HG02588 (cell line): Measurements from ENCODE around the gene ANKRD18A.
"Not testable (repeated sequence)": the region's sequence is repeated elsewhere in the genome, so short reads cannot be mapped to it uniquely, and the experiment has no call there.

ENCODE experiments used
- ATAC-seq: cut with Tn5 transposase; IDR thresholded peaks from one replicate; pipeline ENCODE4 v1.9.1; 2021; ENCODE audit warnings: mild to moderate bottlenecking, moderate library complexity; ENCODE audit not compliant: unreplicated experiment

The ANKRD18A gene

GRCh38 chr9:38629511-38629910 lies 9.1 kb upstream of the ANKRD18A start:
- no peak for ATAC-seq

GRCh38 chr9:38626006-38626405 lies 5.6 kb upstream of the ANKRD18A start:
- ATAC-seq = no peak

- ATAC-seq = no peak
Measured at GRCh38 chr9:38622951-38623350, 2.6 kb upstream of the ANKRD18A start.

- ATAC-seq = no peak
Measured at GRCh38 chr9:38622288-38622674, 1.9 kb upstream of the ANKRD18A start.

GRCh38 chr9:38621434-38622287 lies 1.3 kb upstream of the ANKRD18A start:
- ATAC-seq = no peak

- no peak for ATAC-seq
Measured at GRCh38 chr9:38619556-38620447, 594 bp downstream of the ANKRD18A start.

- ATAC-seq = not testable (repeated sequence)
Measured at GRCh38 chr9:38598029-38598745, 22.2 kb downstream of the ANKRD18A start.

GRCh38 chr9:38595117-38595516 lies 25.3 kb downstream of the ANKRD18A start:
- ATAC-seq = not testable (repeated sequence)

- not testable (repeated sequence) for ATAC-seq
Measured at GRCh38 chr9:38591346-38592063, 28.9 kb downstream of the ANKRD18A start.

GRCh38 chr9:38583765-38584164 lies 36.6 kb downstream of the ANKRD18A start:
- not testable (repeated sequence) for ATAC-seq

- not testable (repeated sequence) for ATAC-seq
Measured at GRCh38 chr9:38580112-38580511, 40.3 kb downstream of the ANKRD18A start.

- ATAC-seq = not testable (repeated sequence)
Measured at GRCh38 chr9:38576181-38576580, 44.2 kb downstream of the ANKRD18A start.

GRCh38 chr9:38566048-38566447 lies 54.3 kb downstream of the ANKRD18A start:
- not testable (repeated sequence) for ATAC-seq

- not testable (repeated sequence) for ATAC-seq
Measured at GRCh38 chr9:38565178-38565577, 55.2 kb downstream of the ANKRD18A start.

GRCh38 chr9:38563911-38564310 lies 56.5 kb downstream of the ANKRD18A start:
- not testable (repeated sequence) for ATAC-seq

GRCh38 chr9:38561134-38561533 lies 59.3 kb downstream of the ANKRD18A start:
- not testable (repeated sequence) for ATAC-seq

GRCh38 chr9:38559172-38559571 lies 61.2 kb downstream of the ANKRD18A start:
- ATAC-seq = not testable (repeated sequence)

GRCh38 chr9:38557746-38558145 lies 62.6 kb downstream of the ANKRD18A start:
- not testable (repeated sequence) for ATAC-seq

GRCh38 chr9:38554966-38555365 lies 65.4 kb downstream of the ANKRD18A start:
- not testable (repeated sequence) for ATAC-seq

GRCh38 chr9:38553019-38553418 lies 67.4 kb downstream of the ANKRD18A start:
- not testable (repeated sequence) for ATAC-seq
